Fibroblast of villous mesenchyme (primary cell): ENCODE measurements around the gene ZNF189. TPM values are rescaled to one million over a fixed set of nuclear protein-coding genes. Genes with fewer than 3 reads are reported as not detected.
A peak's percentile ranks its signal among the peaks of the same experiment; 100 is the strongest.

Experiments
- DNase-seq: peaks from one replicate; pipeline ENCODE4 v3.0.0-alpha.2; 2010; ENCODE audit warnings: low read depth
- H3K4me3 ChIP-seq: 2 replicates; pipeline ENCODE4 v1.5.1; 2011; ENCODE audit warnings: low read depth, mild to moderate bottlenecking, low read length
- small RNA-seq: library from RNA; depleted of rRNA; stranded (forward); fragments of <200 nt; gene quantifications from one replicate; pipeline ENCODE3, GENCODE V24; 2012
- total RNA-seq: library from RNA; depleted of rRNA; stranded (reverse); fragments of >200 nt; gene quantifications from 2 replicates; pipeline ENCODE4 v1.2.3, GENCODE V29; 2012
- TF ChIP-seq, protein P1 (sequence below): IDR thresholded peaks from 2 replicates; pipeline ENCODE4 v1.5.1; 2012; ENCODE audit warnings: low read depth, mild to moderate bottlenecking, low read length; ENCODE audit not compliant: insufficient read depth

Gene ZNF189
- total RNA-seq, 1 donor, result 23.7 TPM

GRCh38 chr9:101457003-101457402, 58.4 kb downstream of the ZNF189 start:
- no peak for DNase-seq
- no peak overlapping the region for H3K4me3 ChIP-seq
- TF ChIP-seq, protein P1, sequence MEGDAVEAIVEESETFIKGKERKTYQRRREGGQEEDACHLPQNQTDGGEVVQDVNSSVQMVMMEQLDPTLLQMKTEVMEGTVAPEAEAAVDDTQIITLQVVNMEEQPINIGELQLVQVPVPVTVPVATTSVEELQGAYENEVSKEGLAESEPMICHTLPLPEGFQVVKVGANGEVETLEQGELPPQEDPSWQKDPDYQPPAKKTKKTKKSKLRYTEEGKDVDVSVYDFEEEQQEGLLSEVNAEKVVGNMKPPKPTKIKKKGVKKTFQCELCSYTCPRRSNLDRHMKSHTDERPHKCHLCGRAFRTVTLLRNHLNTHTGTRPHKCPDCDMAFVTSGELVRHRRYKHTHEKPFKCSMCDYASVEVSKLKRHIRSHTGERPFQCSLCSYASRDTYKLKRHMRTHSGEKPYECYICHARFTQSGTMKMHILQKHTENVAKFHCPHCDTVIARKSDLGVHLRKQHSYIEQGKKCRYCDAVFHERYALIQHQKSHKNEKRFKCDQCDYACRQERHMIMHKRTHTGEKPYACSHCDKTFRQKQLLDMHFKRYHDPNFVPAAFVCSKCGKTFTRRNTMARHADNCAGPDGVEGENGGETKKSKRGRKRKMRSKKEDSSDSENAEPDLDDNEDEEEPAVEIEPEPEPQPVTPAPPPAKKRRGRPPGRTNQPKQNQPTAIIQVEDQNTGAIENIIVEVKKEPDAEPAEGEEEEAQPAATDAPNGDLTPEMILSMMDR, result no peak

- TF ChIP-seq, protein P1, result peak; percentile 89
Observed at GRCh38 chr9:101458963-101459631, 60.4 kb downstream of the ZNF189 start.

More at GRCh38 chr9:101458963-101459631, 60.4 kb downstream of the ZNF189 start:
- peak; percentile 78 for DNase-seq
- no peak overlapping the region for H3K4me3 ChIP-seq

Small RNAs within 50 kb of the gene (small RNA-seq; reads per million reads assigned to genes)
- not detected for gene AL353621.2

Other genes with a start within 250 kb of the ZNF189 start
- gene BAAT, start 13.8 kb upstream of the ZNF189 start, total RNA-seq, result under 0.01 TPM in 1 of 2 replicates, not detected in the other
- gene MRPL50, start 233 bp upstream of the ZNF189 start, total RNA-seq, result 11.9 and 17.3 TPM in 2 replicates
- gene ALDOB, start 36.9 kb downstream of the ZNF189 start, total RNA-seq, result not detected in 2 replicates
- 20.9 and 22.9 TPM in 2 replicates for gene RNF20, start 135.0 kb downstream of the ZNF189 start, total RNA-seq
- gene PPP3R2, start 196.1 kb downstream of the ZNF189 start, total RNA-seq, result not detected in 2 replicates